HG03457 (cell line): ENCODE data around the gene ITGB8.
"Not testable (repeated sequence)": the region's sequence is repeated elsewhere in the genome, so short reads cannot be mapped to it uniquely, and the experiment has no call there.

ENCODE experiments used
- ATAC-seq: cut with Tn5 transposase; IDR thresholded peaks from one replicate; pipeline ENCODE4 v1.9.1; 2021; ENCODE audit warnings: moderate number of reproducible peaks; ENCODE audit not compliant: unreplicated experiment

ITGB8 gene

DNA sequence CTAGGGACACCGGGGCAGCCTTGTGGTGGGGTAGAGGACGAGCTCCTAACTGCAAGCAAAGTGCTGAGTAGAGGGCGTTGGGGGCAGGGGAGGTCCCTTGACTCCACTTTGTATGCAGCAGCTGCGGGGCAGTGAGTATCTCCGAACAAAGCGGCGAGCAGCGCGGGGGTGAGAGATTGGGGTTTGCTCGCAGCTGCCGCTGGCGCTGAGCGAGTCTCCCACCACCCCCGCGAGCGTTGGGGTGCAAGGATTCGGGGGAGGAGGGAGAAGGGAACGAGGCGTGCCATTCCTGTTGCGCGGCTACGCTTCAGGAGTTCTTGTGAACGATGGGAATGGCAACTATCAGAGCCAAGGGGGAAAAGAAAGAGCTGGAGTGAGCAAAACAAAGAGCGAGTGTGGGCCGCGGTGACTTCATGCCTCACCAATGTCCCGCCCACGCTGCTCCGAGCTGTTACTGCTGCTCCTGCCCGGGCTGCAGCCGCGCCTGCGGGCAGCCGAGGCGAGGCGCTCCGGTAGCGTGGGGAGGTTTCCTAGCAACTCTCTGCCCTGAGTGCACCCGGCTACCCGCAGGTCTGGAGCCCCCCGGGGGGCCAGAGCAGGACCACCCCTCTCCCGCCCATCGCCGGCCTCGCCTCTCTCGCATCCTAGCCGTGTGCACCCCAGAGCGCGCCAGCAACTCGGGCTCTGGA, at the start of gene ITGB8:
Gene ITGB8, plus strand, starts transcription at position 662 of the 689 bp plus-strand sequence. CDS start 907 bp downstream, outside the sequence.
- ATAC-seq: peak; percentile 38

DNA sequence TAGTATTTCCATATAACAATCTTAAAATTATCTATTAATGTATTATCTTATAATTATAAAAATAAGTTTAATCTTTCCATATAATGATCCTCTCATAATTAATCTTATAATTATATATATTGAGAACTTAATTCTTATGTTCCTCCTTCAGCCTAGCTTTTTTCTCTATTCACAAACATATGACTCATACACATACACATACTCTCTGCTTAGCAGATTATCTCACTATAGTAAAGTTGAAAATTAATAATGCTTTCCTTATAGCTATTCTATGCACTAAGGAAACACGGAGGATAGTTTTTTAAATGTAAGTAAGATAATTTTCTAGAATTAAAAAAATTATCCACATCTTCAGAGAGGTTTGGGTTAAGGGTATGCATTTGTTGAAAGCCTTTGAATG, 47.7 kb upstream of the ITGB8 start:
- no peak for ATAC-seq

DNA sequence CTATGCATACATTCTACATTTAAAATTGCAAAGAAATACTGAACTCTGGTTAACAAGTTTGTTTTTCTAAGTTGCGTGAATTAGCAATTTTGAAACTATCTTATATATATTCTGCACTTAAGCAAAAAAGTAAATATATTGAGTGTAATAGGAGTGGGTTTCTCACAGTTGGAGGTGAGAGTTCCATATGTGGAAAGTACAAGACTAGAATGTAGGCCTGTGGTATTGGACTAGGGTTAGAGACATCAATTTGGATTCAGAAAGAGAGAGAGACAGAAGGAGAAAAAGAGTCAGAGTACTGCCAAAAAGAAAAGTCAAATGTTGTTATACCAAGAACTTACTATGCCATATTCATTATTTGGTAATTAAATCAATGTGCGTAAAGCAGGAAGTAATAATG, 47.3 kb upstream of the ITGB8 start:
- no peak for ATAC-seq

DNA sequence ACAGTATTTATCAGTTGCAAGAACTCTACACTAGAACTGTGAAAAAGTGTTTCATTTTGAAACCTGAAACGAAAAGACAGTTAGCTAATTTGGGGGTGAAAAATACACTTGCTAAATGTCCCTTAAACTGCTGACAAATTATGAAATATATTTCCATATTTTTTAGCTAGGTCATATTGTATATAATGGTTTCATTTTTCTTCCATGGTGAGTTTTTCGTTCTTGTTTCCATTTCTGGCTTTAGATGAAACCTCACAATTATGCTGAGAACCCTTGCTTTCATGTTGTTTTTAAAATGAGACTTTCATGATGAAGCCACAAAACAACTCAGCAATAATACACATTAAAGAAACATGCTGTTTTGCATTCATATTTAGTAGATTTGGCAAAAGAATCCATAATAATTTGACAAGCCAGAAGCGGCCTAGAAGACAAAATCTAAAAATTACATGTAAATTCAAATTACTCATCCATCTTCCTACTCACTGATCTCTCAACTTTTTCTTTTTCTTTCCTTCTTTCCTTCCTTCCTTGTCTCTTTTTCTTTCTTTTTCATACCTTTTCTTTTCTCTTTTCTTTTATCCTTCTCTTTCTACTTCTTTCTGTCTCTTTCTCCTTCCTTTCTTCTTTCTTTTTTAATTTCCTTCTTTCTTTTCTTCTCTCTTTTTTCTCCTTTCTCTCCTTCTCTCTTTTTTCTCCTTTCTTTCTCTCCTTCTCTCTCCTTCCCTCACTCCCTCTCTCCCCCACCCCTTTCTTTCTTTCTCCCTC, 46.5 kb upstream of the ITGB8 start:
- peak; percentile 50 for ATAC-seq

GRCh38 chr7:20284771-20285143, 45.9 kb upstream of the ITGB8 start:
- ATAC-seq: no peak

- ATAC-seq: peak; percentile 37
Measured at GRCh38 chr7:20287317-20287716, 43.4 kb upstream of the ITGB8 start.

DNA sequence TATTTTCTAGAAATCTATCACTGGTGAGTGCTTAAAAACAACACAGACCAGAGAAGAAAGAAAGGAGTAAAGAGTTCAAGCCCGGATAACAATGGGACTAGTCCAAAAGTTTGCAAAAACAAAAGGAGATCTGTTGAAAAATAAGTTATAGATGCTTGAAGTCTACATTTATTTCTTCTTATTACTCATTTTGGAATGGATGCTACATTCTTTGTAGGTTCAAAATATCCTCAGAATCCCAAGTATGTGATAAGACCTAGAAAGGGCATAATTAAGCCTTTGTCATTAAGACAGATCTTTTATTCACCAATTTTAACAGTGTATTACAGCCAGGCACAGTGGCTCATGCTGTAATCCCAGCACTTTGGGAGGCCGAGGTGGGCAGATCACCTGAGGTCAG, 42.7 kb upstream of the ITGB8 start:
- ATAC-seq: no peak

DNA sequence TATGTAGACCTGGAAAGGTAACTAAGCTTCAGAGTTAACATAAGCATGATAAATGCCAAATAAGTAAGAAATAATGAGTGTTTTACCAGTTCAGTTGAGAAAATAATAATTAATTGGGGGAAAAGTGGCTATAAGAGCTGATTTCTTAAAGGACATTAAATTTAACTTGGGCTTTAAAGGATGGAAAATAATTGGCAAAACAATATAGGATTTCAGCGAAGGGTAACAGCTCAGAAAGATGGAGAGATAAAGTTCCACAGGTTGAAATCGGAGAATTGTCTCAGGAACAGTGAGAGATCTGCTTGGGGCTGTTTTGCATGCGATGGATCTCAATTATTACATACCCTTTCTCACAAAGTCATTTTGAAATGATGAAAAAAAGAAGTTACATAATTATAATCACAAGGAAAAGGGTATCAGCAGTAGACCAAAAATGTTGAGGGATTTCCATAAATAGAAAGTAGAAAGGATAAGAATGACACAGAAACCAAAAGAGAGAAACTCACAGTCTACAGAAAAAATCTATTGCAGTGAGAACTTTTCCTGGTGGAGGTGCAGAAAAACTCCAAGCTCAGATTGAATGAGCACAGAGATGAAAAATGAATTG, 40.1 kb upstream of the ITGB8 start:
- no peak for ATAC-seq

DNA sequence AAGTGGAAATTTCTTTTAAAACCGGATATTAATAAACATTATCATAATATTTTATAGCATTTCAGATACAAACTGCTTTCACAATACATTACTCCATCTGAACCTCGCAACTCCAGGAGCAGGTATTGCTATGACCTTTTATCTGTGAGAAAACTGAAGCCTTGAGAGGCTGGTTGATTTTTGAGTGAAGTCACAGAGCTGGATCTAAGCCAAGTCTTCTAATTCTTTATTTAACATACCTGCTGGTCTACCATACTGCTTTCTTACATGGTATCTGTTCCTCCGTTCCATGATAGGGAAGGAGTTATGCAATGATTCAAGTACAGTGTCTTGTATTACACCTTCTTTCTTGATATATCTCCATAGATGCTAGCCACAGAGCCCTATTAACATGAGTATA, 37.4 kb upstream of the ITGB8 start:
- no peak for ATAC-seq

- no peak for ATAC-seq
Measured at GRCh38 chr7:20296444-20296843, 34.3 kb upstream of the ITGB8 start.

DNA sequence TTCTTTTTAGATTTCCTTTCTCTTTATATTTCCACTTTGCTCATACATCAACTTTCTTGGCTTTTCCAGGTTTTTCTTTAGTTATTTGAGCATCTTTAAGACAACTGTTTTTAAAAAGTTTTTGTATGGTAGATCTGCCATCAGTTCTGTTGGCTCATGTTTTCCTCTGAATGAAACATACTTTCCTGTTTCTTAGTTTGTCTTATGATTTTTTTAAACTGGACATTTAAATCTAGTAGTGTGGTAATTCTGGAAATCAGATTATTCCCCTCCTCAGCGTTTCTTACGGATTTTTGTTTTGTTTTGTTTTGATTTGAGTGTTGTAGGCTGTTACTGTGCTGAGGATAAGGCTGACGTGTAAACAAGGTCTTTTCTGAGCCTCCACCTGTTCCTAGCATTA, 33.8 kb upstream of the ITGB8 start:
- no peak for ATAC-seq

GRCh38 chr7:20298486-20298901, 32.2 kb upstream of the ITGB8 start:
- no peak for ATAC-seq

- ATAC-seq: no peak
Measured at GRCh38 chr7:20299145-20299544, 31.6 kb upstream of the ITGB8 start.

DNA sequence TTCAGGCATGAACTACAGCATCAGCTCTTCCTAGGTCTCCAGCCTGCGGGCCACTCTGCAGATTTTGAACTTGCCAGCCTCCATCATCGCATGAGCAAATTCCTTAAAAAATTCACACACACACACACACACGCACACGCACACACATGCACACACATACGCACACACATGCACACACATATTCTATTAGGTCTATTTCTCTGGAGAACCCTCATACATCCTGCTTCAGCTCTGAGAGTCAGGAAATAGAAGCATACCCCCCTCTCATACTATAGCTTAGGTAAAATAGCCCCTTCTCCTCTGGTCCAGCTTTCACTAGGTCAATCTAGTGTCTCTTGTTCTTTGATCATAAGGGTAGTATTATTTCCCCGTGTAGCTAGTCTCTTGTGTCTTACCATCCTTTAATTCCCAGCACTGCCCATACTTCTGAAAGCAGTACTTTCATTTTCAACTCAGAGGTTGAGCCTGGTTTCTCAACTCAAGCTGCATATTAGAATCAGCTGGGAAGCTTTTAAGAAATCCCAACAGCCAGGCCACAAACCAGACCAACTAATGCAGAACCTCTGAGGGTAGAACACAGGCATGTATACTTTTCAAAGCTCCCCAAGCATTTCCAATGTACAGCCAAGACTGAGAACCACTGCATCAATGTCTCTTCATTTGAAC, 30.9 kb upstream of the ITGB8 start:
- peak; percentile 61 for ATAC-seq

DNA sequence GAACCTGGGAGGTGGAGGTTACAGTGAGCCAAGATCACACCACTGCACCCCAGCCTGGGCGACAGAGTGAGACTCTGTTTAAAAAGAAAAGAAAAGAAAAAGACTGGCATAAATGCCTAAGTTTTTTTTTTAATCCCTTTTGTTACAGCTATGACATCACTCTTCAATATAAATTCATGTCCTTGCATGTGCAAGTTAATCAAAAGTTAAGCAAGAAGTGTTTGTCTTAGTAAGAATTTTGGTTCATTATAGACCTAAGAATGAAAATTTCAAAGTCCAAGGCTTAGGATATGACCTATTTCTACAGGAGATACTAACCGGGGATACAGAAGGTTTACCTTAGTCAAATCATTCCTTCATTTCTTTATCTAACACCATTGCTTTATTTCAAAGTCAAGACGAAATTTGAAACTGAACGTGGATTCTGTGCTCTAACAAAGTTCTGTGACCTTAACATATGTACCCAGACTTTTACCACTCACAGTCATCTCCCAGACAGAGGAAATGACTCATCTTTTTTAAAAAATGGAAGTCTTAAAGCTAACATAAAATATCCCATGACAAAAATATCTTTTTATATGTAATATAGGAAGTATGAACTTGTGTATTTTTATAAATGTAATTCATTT, 29.3 kb upstream of the ITGB8 start:
- no peak for ATAC-seq

DNA sequence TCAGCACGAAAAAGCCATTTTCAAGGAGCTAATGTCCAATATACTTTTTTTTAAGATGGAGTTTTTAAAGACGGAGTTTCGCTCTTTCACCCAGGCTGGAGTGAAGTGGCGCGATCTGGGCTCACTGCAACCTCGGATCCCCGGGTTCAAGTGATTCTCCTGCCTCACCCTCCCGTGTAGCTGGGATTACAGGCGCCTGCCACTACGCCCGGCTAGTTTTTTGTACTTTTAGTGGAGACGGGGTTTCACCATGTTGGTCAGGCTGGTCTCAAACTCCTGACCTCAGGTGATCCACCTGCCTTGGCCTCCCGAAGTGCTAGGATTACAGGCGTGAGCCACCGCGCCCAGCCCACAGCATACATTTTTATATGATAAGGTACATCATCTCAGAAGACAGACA, 28.4 kb upstream of the ITGB8 start:
- ATAC-seq: not testable (repeated sequence)

DNA sequence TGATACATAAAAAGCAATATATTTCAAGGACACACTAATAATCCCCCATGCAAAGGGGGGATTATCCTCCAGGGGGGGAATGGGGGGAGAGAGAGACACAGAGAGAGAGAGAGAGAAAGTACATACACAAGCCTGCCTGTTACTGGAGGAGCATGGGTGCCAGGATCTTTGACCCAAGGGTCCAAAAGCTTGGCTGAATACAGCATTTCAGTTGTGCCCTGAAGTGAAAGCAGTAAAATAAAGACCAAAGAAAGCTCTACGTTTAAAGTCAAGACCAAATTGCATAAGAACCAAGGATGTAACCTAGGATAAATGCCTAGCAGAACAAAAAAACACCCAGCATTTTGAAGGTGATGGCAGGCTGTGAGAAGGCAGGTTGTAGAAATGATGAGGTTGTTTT, 27.8 kb upstream of the ITGB8 start:
- ATAC-seq: no peak

GRCh38 chr7:20304366-20304765, 26.3 kb upstream of the ITGB8 start:
- no peak for ATAC-seq

- no peak for ATAC-seq
Measured at GRCh38 chr7:20305726-20306125, 25.0 kb upstream of the ITGB8 start.

GRCh38 chr7:20306180-20306946, 24.3 kb upstream of the ITGB8 start:
- no peak for ATAC-seq
